Left forelimb (tissue), 1 donor: ENCODE measurements around the gene GLDN.
"Not testable (repeated sequence)": the region's sequence is repeated elsewhere in the genome, so short reads cannot be mapped to it uniquely, and the experiment has no call there.

Experiments used
- DNase-seq: peaks from one replicate; pipeline ENCODE4 v3.0.0-alpha.2; 2018; ENCODE audit warnings: low spot score

The GLDN gene

DNA sequence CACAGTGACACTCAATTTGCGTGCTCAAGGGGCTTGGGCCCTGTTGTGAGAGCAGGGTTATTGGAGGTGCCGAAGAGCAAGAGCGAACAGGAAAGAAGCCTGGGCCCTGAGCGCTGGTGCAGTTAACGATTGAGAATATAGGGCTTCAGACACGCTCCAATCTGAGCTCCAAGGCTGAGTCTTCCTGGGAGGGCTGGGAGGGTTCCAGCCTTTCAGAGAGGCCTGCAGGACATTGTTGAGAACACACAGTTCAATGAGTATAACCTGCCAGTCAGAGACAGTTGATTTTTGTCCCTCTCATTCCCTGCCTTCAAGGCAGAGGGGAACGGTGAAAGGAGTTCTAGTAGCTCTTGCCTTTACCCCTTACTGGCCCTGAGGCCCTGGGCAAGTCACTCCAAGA is 47.3 kb downstream of the GLDN start:
- DNase-seq = no peak

DNA sequence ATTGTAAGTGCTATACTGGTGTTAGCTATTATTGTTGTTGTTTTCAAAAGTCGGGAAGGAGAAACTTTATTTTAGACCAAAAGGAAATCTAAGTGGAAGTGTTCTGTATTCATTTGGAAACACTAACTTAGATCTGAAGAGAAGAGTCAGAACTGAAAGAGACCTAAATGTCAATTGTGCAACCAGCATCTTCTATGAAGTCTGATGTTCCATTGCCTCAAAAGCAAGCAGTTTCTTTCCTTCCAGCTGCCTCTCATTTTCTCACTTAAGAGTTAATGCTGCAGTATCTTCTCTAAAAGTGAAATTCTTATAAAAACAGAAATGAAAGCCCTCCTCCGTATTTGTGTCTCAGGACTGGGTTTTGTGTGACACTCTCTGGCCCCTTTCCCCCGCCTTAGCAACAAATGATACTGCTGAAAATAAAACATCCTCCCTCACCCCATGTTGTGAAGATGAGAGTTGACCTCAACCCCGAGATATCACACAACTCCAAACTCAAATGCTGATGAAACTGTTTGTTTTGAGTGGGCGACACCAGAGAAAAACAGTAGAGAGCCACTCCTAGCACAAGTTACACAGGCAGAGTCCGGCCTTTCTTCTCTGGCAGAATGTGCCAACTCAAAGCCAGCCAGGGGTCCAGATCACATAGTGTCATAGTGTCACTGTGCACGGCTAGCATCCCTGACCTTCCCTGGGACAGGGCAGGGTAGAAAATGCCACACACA is 48.9 kb downstream of the GLDN start:
- no peak for DNase-seq

DNA sequence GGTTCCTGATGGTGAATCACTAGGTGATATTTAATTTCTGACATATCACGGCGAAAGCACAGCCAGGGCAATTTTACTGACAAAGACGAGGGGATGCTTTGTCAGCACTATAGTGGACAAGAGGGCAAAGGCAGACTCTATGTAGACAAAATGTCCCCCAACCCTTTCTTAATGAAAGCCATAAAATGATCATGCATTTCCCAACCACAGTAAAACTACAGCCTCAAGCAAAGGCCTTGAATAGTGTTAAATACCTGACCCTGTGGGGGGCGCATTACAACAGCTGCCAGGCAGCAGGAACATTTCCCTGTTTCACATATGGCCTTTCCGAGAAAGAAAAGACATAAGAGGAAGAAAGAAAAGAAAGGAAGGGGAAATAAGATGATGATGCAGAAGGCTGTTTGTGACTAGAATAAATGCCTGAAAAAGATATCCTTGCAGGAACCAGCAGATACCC is 49.5 kb downstream of the GLDN start:
- no peak for DNase-seq

DNA sequence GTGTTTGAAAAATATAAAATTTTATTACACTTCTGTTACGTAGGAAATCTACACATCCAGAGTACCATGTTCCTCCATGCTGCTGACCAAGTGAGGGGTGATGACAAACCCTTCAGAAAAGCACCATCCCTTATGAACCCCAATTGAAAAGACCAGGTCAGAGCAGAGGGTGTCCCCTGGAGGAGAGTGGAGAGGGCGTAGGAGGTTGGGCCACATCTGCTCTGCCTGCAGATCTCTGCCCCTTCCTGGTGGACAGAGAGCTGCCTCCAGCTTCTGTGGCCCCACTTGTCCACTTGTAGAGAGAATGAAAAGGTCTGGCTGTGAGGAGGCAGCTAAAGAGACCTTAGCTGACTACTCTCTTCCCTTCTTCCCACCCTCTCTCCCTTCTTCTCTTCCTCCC is 55.5 kb downstream of the GLDN start:
- peak; percentile 52 for DNase-seq

DNA sequence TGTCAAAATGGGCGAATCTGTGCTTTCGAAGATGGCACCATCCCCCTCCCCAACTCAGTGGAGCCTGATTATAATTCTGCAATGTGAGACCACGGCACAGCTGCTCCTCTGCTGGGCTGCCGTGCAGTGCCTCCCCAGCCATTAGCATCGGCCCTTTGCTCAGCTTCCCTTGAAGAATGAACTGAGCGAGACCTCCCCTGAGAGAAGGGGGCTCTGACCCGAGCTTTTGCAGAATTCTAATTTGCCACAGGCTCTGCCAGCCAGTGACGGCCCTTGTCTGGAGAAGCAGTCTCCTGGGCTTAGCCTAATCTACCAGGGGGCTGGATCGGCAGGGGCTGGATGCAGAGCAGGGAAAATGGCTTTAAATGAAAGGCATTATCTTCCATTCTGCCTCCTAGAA is 57.2 kb downstream of the GLDN start:
- peak; percentile 57 for DNase-seq

DNA sequence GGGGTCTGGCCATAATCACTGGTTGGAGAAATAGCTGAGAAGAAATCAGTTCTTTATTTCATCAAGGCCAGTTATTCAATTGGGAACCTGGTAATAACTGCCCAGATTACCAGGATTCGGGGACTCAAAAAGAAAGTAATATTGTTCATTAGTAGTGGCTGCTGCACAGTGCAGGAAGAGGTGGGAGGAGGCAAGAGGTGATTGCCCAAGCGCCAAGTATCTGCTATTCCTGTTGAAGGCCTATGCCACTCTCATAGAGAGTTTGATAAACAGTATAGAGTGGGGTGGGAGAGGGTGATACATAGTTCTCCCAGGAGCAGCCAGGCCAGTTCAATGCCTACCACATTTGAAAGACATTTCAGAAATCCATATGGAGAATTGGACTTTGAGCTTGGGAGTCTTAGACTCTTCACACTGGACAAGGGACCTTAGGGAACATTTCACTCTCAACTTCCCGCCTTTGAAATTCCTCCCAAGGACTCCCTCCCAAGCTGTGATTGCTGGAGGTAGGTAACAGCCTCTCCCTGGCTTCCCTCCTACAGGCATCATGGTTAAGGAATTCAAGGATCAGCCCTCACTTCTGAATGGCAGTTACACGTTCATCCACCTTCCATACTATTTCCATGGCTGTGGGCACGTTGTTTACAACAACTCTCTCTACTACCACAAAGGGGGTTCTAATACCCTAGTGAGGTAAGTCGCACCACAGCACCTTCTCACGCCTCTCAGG is 59.8 kb downstream of the GLDN start:
- DNase-seq = no peak

DNA sequence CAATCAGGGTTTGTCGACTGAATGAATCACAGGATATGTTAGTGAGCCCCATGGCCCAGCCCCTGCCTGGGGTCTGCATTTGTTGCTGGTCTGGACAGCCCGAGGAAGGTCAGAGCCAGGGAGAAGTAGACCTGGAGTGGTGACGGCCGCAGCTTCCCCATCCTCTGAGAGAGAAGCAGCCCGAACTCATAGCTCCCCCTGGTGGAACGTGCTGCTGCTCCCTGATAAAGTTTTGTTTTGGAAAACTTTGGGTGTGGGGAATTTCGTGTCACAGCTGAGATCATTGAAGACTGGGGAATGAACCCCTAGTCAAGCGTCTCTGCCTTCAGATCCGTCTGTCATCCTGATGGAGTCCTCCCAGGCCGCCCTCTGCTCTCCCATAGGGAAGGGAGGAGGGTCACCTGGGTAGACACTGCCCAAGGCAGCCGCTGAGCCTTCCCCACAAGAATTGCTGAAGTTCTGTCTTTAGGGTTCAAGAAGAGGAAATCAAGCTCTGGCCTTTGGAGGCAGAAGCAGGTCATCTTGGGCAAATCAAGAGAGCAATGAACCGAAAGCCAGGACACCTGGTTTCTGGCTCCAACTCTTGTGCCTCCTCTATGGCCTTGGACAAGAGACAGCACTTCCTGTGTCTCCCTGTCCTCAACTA is 60.5 kb downstream of the GLDN start:
- DNase-seq = peak; percentile 37

DNA sequence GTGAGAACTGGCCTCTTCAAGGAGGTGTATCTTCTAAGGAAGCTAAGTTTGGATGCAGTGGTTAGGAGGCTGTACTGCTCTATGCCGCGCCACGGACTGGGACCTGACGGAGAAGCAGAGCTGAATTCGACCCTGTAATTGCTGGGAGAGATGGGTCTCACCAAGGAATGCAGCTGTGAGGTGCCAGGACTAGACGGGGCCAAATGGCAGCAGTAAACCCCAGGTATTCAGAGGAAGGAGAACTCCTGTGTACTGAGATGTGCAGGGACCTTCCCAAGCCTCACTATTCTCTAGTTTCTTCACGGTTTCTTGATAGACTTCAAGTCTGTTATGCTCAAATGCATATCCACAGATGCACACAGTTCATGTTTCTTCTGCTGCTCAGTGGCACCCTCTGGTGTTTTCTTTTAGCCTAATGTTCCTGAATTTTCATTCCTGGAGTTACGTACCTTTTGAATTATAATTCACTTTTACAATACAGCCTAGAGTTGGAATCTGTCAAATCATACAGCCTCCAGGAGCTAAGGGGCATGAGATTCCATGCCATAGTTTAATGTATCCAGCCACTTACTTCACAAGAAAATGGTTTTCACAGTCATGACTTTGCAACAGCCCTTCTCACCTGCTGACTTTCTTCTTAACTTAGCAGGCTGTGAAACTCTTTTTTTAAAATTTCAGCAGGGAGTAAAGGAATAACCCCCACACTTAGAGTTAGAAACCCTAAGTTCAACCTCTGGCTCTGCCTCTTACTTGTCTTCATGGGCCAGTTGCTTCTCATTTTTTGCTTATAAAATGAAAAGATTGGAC is 61.8 kb downstream of the GLDN start:
- DNase-seq = peak; percentile 48

DNA sequence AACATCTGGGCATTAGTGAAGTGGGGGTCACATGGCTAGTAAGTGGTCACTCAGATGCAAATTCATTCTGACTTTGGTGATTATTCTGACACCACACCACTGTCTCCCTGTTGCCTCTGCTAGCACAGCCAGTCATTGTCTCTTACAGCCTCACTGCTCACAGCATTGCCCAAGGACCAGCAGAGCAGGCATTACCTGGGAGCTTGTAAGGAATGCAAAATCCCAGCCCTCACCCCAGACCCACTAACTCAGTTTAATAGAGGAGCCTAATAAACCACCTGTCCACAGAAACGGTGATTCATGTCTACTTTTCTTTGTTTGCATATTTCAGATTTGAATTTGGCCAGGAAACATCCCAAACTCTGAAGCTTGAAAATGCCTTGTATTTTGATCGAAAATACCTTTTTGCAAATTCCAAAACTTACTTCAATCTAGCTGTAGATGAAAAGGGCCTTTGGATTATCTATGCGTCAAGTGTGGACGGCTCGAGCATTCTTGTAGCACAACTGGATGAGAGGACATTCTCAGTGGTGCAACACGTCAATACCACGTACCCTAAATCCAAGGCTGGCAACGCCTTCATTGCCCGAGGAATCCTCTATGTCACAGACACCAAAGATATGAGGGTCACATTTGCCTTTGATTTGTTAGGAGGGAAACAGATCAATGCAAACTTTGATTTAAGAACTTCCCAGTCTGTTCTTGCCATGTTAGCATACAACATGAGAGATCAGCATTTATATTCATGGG is 62.7 kb downstream of the GLDN start:
- DNase-seq = no peak

DNA sequence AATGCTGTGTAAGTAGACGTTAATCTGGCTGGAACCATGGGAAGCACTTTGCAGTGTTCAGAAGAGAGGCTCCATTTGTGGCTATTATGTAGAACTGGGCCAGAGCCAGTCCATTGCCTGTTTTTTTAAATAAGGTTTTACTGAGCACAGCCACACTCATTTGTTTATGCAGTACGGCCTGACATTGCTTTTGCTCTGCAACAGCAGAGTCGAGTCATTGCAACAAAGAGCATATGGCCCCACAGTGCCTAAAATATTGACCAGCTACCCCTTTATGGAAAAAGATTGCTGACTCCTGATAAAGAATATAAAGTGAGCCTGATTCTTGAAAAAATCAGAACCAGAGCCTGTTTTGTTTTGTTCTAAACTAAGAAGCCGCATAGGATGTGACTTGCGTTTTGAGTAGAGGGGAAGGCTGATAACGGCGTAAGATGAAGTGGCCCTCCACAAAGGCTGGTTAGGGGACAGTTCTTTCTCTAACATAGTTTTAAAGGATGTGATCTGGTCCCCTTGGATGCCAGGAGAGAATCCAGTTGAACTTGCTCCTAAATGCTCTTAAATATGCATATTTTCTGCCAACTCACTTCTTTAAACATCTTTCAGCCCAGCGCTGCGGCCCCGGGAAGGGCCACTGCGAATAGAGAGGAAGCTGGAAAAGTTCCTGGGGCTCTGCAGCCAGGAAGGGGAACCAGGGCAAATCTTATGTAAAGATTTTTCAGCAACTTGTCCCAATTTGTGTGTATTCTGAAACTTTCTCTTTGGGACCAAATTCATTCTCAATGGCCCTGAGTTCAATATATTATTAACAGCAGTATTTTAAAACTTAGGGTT is 64.5 kb downstream of the GLDN start:
- peak; percentile 25 for DNase-seq

DNA sequence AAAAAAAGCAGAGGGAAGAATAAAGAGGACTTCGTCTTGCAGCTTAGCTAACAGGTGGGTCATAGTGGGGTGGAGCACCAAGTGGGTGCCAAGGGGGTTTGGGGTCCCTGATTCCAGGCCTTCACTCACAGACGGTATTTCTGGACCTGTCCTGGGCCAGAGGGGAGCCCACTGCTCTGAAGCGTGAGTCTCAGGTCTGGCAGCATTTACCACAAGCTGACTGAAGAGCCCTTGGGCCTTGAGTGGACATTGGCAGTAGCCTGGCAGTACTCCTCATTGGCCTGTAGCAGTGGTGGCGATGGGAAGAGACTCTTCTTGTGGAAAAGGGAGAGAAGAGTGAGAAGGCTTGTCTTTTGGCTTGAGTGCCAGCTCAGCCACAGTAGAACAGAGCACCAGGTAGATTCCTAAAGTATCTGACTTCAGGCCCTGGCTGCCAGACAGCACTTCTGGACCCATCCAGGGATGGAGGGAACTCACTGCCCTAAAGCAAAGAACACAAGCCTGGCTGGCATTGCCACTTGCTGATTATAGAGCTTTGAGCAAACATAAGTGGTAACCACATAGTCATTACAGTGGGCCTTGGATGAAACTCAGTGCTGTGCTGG is 72.9 kb downstream of the GLDN start:
- no peak for DNase-seq

DNA sequence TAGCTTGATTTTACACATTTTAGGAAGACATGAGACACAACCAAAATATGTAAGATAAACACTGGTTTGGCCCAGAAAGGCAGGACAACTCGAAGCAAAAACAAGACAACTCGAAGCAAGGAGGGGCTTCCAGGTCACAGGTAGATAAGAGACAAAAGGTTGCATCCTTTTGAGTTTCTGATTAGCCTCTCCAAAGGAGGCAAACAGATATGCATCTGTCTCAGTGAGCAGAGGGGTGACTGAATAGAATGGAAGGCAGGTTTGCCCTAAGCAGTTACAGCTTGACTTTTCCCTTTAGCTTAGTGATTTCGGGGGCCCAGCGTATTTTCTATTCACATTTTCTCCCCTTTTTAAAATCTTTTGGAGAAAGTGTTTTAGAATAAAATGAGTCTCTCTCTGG is 74.7 kb downstream of the GLDN start:
- no peak for DNase-seq

DNA sequence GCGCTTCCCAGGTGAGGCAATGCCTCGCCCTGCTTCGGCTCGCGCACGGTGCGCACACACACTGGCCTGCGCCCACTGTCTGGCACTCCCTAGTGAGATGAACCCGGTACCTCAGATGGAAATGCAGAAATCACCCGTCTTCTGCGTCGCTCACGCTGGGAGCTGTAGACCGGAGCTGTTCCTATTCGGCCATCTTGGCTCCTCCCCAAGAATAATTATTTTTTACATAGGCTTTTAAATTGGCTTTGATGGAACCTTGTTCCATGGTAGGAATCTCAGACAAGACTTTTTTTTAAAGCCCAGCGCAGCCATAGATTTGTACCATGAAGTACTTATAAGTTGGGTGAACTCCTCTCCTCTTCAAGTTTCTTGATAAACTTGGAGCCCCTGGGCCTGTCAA is 81.6 kb downstream of the GLDN start:
- not testable (repeated sequence) for DNase-seq

DNA sequence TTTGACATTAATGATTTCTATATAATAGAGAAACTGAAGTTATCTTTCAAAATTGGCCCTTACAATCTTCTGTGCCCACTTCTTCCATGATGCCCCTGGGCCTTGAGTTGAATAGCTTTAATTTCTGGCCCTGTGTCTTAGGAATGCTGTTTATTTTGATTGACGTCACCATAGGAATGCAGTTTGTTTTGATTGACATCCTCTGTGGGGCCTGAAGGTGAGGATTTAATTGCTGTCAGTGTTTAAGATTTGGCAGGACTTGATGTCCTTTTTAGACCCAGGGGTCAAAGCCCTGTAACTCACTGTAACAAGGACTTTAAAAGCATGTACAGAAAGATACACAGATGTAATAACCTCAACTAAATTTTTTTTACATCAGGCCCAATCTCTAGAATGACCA is 83.3 kb downstream of the GLDN start:
- no peak for DNase-seq

DNA sequence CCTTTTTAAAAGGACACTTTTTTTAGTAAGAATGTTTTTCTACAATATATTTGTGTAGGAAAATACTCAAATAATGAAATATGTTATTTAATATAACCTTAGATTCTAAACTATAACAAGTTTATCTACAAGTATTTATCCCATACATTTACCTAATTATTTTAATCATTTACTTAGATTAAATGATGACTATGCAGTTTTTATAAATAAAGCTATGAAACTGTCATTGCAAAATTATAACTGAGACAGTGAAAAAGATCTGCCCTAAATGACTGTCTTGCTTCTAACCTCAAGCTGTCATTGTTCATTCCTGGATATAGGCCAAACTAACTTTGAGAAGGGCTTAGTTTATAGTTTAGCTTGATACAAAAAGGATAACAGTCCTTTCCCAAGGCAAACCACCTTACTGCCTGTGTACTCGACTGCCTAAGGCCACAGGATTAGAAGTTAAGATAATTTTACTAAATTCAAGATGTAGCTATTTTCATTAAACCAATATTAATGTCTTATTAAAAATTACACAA is 84.1 kb downstream of the GLDN start:
- DNase-seq = no peak

DNA sequence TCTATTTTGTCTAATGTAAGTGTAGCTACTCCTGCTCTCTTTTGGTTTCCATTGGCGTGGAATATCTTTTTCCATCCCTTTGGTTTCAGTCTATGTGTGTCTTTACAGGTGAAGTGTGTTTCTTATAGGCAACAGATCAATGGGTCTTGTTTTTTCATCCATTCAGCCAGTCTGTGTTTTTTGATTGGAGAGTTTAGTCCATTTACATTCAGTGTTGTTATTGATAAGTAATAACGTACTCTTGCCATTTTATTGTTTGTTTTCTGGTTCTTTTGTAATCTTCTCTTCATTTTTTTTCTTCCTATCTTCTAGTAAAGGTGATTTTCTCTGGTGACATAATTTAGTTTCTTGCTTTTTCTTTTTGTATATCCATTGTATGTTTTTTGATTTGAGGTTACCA is 97.1 kb downstream of the GLDN start:
- DNase-seq = no peak

DNA sequence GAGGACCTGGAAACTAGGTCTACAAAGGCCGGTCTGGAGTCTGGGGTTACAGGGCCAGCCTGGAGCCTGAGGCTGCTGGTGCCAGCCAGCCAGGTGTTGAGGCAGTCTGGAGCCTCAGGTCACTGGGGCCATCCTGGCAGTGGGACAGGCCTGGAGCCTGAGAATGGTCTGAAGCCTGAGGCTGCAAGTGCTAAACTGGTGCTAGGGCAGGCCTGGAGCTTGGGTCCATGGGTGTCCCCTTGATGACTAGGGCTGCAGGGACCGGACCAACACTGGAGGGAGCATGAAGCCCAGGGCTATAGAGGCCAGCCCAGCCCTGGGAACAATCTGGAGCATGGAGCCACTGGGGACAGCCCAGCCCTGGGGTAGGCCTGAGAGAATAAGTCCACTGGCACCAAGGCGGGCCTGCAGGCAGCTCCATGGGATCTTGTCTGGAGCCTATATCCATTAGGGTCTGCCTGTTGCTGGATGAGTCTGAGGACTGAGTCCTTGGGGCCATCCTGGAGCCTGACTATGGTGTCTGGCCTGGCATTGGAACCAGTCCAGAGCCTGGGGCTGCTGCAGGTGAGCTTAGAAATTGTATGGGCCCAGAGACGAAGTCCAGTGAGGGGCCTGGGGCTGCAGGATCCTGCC is 101.9 kb downstream of the GLDN start:
- no peak for DNase-seq

DNA sequence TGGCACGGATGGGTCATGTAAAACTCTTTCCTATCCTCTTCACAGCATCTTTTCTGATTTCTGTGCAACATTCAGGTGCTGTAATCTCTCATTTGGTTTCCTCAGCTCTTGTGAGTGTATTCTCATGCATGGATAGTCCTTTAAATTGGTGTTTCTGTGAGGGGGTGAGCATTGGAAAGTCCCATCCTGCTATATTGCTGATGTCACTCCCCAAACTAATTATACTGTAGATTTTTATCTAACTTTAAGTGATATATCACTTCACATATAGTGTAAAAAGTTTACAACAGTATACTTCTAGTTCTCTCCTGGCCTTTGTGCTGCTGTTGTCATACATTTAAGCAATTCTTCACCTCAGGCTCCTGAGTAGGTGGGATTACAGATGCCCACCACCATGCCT is 102.7 kb downstream of the GLDN start:
- DNase-seq = no peak

DNA sequence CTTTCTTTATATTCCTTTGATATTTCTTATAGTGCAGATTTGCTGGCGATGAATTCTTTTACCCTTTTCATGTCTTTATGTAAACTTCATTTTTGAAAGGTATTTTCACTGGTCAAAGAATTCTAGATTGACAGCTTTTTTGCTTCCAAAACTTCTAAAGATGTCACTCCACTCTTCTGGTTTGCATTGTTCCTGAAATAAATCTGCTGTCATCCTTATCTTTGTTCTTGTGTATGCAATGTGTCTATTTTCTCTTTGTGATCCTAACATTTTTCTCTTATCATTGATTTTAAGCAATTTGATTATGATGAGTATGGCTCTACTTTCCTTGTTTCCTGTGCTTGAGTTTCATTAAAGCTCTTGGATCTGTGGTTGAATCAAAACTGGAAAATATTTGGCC is 103.4 kb downstream of the GLDN start:
- DNase-seq = no peak
